Stimulated activated CD8-positive, alpha-beta memory T cell treated with anti-CD3 and anti-CD28 coated beads, Interleukin-15, amount 100 ng/mL, for 48 hours (primary cell): ENCODE measurements around the gene TTC23.
"Not testable (repeated sequence)": the region's sequence is repeated elsewhere in the genome, so short reads cannot be mapped to it uniquely, and the experiment has no call there.

Source experiments
- DNase-seq, 2 donors: peaks; one replicate each; pipeline ENCODE4 v3.0.0-alpha.2; 2020; ENCODE audit warnings: low read depth in 2 of 2

TTC23 gene

DNA sequence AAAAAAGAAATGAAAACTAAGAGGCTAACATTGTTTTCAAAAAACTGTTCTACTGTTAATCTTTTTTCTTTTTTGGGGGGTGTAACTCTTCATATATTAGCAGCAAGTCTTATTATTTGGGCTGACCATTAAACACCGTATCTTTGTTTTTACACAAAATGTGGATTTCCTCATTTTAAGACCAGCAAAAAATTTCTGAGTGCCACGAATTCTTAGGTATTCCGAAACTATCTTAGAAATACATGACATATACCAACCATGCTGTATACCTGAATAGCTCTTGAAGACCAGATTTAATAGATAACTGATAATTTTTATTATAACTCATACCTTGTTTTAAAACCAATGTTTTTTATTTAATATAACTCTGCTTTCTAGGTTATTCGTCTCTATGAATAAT lies 620 bp upstream of the TTC23 start:
- DNase-seq: no peak

DNA sequence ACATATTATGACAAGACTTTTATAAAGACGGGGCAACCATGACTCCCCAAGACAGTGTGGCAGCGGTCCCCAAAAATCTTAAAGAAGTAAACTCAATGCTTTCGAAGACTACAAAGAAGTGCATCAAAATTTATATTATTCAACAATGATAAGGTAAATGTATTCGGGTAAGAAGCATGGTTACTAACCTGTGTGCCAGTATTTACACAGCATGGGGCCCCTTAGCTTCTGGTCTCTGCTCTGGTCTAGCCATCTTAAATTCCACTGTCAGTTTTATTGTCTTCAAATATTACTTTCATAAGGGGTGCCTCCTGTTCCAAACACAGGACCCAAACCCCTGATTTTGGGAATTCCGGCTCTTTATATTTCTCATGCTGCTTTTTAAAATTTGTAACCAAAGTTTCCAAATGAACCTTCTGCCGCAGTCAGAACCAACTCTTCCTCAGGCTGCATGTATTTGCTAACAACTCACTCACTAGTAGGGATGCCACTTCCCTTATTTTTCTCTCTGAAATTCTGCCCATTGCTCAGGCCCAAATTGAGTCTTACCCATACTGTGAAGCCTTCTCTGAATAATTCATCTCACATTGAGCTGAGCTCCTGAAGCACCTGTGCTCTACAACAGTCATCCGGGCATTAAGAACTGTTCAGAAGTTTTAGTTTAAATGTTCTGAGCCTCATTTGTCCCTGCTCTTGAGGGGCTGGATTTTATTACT lies 1.2 kb downstream of the TTC23 start:
- no peak for DNase-seq

DNA sequence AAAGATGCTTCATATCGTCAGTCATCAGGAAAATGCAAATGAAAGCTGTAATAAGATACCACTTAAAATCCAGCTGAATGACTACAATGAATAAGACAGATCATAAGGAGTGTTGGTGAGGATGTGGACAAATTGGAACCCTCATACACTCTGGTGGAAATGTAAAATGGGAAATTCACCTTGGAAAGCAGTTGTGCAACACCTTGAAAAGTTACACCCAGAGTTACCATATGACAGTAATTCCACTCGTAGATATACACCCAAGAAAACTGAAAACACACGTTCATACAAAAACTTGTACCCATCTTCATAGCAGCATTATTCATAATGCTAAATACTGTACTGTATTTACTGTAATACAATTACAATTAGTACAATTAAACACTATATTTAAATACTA lies 2.3 kb downstream of the TTC23 start:
- DNase-seq: no peak

DNA sequence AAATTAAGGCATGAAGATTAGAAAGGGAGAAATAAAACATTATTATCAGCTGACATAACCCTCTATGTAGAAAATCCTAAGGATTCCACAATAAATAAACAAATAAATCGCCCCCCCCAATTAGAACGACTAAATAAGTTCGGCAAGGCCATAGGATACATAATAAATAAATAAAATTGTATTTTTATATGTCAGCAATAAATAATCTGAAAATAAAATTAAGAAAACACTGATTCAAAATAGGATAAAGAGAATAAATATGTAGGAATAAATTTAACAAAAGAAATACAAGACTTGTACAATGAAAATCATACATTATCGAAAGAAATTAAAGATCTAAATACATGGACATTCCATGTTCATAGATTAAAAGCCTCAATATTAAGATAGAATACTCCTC lies 5.1 kb downstream of the TTC23 start:
- no peak for DNase-seq

DNA sequence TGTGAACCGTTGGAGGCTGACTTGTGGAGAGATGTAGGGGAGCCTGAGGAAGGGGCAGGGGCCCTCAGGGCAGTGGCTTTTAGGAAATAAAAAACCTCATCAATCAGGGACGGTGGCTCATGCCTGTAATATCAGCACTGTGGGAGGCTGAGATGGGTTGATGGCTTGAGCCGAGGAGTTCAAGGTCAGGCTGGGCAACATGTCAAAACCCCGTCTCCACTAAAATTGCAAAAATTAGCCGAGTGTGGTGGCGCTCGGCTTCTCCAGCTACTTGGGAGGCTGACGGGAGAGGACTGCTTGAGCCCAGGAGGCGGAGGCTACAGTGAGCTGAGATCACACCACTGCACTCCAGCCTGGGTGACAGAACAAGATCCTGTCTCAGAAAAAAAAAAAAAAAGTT lies 7.6 kb downstream of the TTC23 start:
- DNase-seq: no peak

DNA sequence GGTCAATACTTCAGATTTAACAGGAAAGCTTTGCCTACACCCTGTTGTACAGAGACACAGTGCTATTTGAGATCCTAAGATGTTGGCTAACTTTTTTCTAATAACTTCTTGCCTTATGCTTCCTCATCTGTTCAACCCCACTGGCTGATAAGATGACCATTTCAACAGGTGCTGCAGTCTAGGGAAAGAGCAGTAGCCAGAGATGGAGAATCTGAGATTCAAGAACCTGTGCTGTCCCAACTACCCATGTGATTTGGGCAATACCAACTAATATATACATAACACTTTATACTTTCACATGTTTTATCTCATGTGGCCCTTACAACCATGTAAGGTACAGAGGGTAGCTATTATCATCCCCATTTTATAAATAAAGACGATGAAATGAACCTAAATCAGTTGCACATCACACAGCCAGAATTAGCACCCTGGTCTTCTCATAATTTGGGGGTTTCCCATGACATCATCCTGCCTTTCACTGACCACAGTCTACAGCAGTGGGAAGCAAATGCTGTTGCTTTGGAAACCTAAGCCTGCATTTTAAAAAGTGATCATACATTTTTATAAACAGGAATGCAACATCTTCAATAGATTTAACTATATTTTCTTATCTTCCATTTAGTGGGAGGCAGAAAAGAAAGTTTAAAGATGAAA lies 9.7 kb downstream of the TTC23 start:
- DNase-seq: no peak

DNA sequence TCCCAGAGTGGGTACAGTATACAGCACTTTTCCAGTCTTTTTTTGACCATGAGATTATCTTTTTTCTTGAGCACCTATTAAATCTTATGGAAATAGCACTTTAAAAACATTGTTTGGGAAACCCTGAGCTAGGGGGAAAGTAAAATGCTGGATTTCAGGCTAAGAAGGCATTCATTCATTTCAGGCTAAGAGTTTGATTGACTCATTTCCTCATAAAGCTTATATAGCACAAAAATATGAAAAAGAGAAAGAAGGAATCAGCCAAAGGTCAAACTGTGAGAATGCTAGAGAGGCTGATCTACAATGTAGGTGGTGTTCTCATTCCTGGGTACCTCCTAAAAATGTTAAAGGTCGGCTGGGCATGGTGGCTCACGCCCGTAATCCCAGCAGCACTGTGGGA lies 10.5 kb downstream of the TTC23 start:
- DNase-seq: no peak

DNA sequence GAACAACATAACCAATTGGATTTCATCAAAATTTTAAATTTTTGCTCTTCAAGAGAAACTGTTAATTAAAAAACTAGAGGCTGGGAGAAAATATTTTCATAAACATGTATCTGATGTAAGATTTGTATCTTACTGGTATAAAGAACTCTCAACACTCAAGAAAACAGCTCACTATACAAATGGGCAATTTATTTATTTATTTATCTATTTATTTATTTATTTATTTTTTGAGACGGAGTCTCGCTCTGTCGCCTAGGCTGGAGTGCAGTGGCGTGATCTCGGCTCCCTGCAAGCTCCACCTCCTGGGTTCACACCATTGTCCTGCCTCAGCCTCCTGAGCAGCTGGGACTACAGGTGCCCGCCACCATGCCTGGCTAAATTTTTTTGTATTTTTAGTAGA lies 15.2 kb downstream of the TTC23 start:
- DNase-seq: not testable (repeated sequence)

DNA sequence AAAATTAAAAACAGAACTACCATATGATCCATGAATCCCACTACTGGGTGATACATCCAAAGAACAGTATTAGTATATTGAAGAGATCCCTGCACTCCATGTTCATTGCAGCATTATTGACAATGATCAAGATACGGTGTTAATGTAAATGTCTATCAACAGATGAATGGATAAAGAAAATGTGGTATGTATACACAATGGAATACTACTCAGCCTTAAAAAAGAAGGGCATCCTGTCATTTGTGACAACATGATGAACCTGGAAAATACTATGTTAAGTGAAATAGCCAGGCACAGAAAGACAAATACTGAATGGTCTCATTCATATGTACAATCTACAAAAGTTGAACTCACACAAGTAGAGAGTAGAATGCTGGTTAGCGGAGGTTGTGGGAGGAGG lies 16.6 kb downstream of the TTC23 start:
- DNase-seq: no peak

DNA sequence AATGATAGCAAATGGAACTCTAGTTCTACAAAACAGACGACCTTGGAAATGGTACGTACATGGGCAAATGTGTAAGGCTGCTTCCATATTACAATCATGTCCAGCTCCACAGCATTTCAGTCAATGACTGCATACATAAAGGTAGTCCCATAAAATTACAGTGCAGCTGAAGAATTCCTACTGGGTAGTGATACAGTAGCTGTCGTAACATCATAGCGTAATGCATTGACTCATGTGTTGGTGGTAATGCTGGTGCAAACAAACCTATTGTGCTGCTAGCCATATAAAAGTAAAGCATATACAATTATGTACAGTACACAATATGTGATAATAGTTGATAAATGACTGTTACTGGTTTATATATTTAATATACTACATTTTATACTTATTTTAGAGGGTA lies 18.5 kb downstream of the TTC23 start:
- DNase-seq: no peak

DNA sequence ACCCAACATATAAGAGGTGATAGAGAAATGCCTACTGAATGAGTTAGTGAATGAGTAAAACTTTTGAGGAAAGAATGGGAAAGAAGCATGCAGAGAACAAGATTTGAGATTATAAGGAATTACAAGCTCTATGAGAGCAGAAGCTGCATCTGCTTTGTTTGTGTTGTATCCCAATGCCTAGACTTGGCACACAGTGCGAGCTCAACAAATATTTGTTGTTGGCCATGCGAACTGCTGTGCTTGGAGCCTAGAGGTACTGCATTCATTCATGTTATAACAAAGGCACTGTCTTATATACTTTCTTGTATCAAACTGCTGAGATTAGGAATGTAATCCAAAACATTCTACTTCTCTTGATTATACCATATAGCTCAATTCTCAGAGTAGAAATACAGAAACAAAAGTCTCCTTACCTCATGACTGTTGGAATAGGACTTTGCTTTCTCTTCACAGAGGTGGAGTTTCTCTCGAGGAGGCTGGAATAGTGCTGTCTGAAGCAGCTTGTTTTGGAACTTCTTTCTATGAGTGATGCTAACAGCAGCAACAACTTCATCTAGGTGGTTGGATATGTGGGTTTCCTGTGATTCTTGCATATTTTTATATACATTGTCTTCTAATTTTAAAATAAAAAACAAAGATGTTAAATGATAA lies 21.1 kb downstream of the TTC23 start:
- no peak for DNase-seq

DNA sequence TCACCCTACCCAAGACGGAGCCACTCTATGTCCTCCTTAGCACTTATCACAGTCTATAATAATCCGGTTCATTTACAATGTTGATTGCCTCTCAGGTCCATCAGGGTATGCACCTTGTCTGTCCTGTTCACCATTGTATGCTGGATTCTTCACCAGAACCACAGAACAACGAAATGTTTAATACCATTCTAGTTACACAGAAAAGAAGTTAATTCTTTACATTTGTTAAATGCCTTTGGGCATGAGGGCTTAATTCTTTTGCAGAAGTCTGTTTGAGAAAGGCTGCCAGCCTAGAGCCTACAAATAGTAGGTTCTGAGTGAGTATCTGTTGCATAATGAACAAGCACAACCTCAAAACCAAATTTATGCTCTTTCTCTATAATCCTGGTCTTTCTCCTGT lies 22.6 kb downstream of the TTC23 start:
- no peak for DNase-seq

DNA sequence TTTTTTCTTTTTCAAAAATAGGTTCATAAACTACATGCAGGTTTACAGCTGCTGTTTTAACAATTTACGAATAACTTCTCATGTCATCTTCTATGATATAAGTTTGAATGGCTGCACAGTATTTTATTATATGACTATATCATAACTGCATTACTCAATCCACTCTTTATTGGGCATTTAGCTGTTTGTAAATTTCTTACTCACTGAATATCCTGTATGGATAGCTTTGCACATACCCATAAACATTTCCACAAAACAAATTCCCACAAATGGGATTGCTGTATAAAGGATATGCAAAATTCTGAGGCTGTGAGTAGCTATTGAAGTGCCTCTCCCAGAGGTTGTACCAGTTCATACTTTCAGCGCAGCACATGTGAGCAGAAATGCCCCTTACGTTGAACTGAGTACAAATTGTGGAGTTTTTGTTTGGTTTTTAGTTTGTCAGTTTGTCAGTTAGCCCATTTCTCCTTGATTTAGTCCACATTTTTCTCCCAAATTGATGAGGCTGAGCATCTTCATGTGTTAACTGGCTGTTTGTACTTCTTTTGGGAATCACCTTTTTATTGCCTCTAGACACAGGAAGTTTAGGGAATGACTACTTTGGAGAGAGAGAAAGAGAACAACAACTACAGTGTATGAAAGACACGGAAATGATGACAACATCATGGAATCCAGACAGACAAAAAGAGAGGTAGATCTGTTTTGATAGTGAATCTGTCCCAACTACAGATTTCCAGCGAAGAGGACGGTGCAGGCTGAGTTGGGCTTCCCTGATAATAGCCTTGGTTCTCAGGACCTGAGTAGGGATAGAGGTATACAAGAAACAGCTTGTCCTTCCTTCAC lies 24.8 kb downstream of the TTC23 start:
- DNase-seq: no peak

DNA sequence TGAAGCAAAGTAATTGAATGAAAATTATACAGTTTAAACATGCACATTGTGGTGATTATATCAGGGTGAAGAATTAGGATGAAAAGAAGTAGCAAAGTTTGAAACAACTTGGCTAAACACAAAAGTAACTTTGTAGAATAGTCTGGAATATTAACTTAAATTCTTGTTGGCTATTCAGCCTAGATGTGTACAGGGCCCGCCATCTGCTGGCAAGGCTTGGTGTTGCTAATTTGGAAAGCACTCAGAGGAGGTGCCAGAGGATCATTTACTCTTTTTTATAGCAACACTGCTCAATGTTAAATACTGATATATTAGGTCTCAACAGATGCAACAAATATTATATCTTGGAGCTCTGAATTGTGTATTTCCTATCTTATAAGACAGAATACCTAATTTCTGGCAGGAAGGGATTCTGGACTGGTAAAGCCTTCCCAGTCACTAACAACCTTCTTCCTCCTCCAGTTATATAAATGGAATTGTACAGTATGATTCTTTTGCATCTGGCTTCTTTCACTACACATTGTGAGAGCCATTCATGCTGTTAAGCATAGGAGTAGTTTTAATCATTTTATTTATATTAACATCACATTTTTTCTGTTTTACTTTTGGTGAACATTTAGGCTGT lies 36.1 kb downstream of the TTC23 start:
- DNase-seq: peak; percentile 24 to 26

DNA sequence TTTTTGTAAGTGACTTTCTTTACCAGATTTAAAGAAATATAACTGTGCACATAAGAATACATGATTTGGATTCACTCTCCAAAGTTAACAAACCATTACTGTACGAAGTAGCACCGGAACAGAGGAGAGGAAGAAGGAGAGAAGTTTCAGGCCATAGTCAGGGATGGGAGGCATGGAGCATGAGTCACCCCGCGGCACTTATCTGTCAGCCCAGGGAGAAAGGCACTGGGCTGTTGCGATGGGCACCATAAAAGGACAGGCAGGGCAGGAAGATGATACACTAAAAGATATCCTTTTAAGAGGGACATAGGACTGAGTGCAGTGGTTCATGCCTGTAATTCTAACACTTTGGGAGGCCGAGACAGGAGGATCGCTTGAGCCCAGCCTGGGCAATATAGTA lies 37.0 kb downstream of the TTC23 start:
- no peak for DNase-seq

DNA sequence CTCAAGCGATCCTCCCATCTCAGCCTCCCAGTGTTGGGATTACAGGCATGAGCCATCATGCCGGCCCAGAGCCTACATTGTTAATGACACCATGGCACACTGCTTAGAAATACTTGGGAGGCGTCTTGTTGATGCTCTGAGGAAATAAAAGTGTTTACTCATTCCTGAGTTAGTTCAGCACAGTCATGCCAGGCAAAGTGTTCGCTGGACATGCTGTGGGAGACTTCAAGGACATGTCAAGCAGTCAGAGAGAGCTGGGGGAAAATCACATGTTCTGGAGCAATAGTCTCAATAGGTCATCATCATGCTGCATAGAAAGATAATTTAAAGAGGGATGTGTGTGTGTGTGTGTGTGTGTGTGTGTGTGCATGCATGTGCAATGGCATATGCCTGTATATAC lies 37.5 kb downstream of the TTC23 start:
- DNase-seq: no peak

DNA sequence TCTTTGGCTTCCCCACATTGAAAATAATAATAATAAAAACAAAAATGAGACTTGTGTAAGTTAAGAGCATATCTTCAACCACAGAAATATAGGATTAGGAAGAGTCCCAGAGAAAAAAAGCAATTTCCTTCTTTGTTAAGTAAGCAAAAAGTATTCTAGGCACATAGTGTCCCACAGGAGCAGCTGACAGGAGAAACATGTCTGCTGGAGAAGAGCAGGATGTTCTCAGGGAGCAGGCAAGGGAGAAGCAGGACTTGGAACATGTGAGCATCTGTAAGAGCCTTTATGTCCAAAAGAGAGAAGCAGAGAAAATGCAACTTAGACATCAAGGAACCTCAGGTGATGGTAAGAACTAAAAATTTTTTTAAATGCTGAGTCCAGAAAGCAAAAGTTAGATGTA lies 39.0 kb downstream of the TTC23 start:
- DNase-seq: no peak

DNA sequence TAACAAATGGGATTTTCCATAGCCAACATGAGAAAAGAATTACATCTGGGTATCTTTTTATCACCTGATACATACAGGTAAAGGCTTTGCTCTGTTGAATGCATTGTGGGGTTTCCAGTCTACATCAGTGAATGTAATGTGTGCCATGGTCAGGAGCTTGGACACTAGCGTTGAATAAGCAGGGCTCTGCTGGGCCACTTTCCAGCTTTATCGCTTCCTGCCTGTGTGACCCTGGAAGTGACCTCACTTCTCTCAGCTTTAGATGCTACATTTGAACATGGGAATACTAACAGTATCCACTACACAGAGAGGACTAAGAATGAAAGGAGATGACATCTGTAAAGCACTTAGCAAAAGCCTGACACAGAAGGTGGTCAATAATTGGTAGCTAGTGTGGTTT lies 40.1 kb downstream of the TTC23 start:
- no peak for DNase-seq

DNA sequence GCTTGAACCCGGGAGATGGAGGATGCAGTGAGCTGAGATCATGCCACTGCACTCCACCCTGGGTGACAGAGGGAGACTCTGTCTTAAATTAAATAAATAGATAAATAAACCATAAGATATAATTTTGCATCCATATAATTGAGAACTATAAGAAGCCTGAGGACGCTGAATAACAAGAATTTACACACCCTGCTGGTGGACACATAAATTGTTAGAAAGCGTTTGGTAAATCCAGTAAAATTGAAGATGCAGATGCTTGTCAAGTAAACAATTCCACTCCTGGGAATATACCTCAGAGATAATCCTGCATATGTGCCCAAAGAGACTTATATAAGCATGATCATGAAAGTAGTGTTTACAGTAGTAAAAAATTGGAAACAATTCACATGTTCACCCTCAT lies 41.7 kb downstream of the TTC23 start:
- DNase-seq: no peak

DNA sequence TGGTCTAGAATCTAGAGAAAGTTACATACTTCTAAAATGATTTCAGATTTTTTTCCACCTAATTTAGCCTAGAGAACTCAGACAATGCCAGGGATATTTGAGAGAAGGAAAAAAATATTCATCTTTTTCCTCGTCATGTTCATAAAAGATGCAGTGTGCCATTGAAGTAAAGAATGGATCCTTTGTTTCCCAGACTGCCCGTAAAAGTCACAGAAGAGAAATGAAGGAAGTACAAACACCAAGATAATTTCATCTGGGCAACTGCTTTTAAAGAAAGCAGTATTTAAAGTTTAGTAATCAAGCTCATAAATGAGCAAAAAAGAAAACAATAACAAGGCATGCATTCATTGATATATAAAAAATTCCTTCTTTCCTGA lies 47.2 kb downstream of the TTC23 start:
- DNase-seq: no peak

DNA sequence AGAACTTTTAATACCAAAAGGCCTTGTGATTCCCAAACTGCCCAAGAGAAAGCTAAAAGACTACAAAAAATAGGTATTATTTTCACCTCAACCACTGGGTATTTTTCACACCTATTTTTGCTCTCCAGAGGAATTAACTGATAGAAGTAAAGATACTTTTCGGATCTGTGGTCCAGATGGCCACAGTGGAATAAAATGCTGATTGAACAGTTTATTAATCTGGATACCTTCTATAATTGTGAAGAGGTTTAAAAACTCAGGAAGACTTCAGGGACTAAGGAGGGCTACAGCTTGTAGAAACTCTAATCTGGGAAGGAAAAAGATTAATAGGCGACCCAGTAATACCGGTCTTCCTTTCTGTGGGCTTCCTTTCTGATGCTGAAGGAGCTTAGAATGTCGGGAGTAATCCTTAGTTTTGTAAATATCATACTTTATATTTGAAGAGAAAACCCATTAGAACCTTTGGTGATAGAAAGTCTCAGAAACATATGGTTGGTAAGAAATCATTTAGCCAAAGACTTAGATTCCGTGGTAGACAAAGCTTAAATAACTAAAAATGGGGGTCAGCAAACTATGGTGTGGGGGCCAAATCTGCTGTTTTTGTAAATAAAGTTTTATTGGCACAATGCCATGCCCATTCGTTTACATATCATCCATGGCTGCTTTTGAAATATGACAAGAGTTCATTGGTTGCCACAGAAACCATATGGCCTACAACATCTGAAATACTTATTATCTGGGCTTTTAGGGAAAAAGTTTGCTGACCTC lies 47.8 kb downstream of the TTC23 start:
- no peak for DNase-seq
